G401.6 (cell line): ENCODE results near the gene HOTAIR.

Source experiments
- FAIRE-seq: peaks from 2 replicates; lab custom pipeline; 2012; peaks lifted over from hg19 to GRCh38; lab: Jason Lieb, UNC

Gene HOTAIR

GRCh38 chr12:53975064-53975471 is 314 bp upstream of the HOTAIR start:
- FAIRE-seq: no peak

GRCh38 chr12:53973236-53974042 is 1.3 kb downstream of the HOTAIR start:
- FAIRE-seq: no peak

GRCh38 chr12:53972722-53973235 is 2.0 kb downstream of the HOTAIR start, which contains the start of gene HOXC11:
Gene HOXC11, plus strand, starts transcription at chr12:53973126. Its CDS starts 116 bp downstream, at chr12:53973242.
- FAIRE-seq: no peak

GRCh38 chr12:53972152-53972702 is 2.5 kb downstream of the HOTAIR start:
- FAIRE-seq: no peak

GRCh38 chr12:53971686-53972085 is 3.1 kb downstream of the HOTAIR start:
- no peak for FAIRE-seq

GRCh38 chr12:53971129-53971528 is 3.6 kb downstream of the HOTAIR start:
- no peak for FAIRE-seq

- FAIRE-seq: no peak
Measured at GRCh38 chr12:53970451-53970850, 4.3 kb downstream of the HOTAIR start.

- FAIRE-seq: no peak
Measured at GRCh38 chr12:53969588-53970259, 5.0 kb downstream of the HOTAIR start.

GRCh38 chr12:53968214-53969127 is 6.3 kb downstream of the HOTAIR start:
- FAIRE-seq: peak; percentile 88

- FAIRE-seq: no peak
Measured at GRCh38 chr12:53967421-53967925, 7.3 kb downstream of the HOTAIR start.

GRCh38 chr12:53966385-53967133 is 8.2 kb downstream of the HOTAIR start:
- FAIRE-seq: no peak

- FAIRE-seq: no peak
Measured at GRCh38 chr12:53966085-53966384, 8.7 kb downstream of the HOTAIR start.

GRCh38 chr12:53965281-53966084 is 9.3 kb downstream of the HOTAIR start:
- FAIRE-seq: no peak

- FAIRE-seq: no peak
Measured at GRCh38 chr12:53964315-53964713, 10.4 kb downstream of the HOTAIR start.

GRCh38 chr12:53963434-53964314 is 11.1 kb downstream of the HOTAIR start:
- no peak for FAIRE-seq

- no peak for FAIRE-seq
Measured at GRCh38 chr12:53963005-53963404, 11.7 kb downstream of the HOTAIR start.

- FAIRE-seq: no peak
Measured at GRCh38 chr12:53961025-53961761, 13.6 kb downstream of the HOTAIR start.

GRCh38 chr12:53960187-53961024 is 14.3 kb downstream of the HOTAIR start:
- no peak for FAIRE-seq
